Measurements from ENCODE around the gene PJVK.
A peak's percentile ranks its signal among the peaks of the same experiment; 100 is the strongest.

Gene PJVK

GRCh38 chr2:178429336-178429735 is 21.8 kb upstream of the PJVK start:
- Histone ChIP-seq H3K27me3 (replicated peaks; ENCODE audit: insufficient read depth, low read length) (no peaks in the 10 kb centered on the region), H2AFZ (ENCODE audit: low read length) (no peak overlapping the region), H3K9me2 (replicated peaks; ENCODE audit: insufficient read depth, low read length) (no peaks in the 10 kb centered on the region), H3K79me2 (ENCODE audit: low read length) (no peaks in the 10 kb centered on the region), H3K4me3 (ENCODE audit: low read length) (no peak overlapping the region), H3K4me2 (ENCODE audit: low read depth, low read length) (no peak overlapping the region), H4K20me1 (ENCODE audit: insufficient read depth, low read length) (no peaks in the 10 kb centered on the region), H3K27ac (ENCODE audit: low read length) (no peak overlapping the region), H3K36me3 (replicated peaks; ENCODE audit: insufficient read depth, low read length) (no peaks in the 10 kb centered on the region; the same call in 1 of the 2 replicates), H3K9me3 (replicated peaks; ENCODE audit: insufficient read depth, low read length) (no peaks in the 10 kb centered on the region), H3K4me1 (ENCODE audit: low read length) (no peaks in the 10 kb centered on the region), H3F3A (ENCODE audit: insufficient read depth, low read length) (no peaks in the 10 kb centered on the region), H3K9ac (ENCODE audit: low read length) (no peak overlapping the region)
- TF ChIP-seq EZH2 (optimal IDR thresholded peaks at IDR 0.05; ENCODE audit: low read depth, low read length) (no peak), CTCF (IDR thresholded peaks at IDR 0.05; ENCODE audit: low read length) (no peak), EZH2phosphoT487 (IDR thresholded peaks at IDR 0.05; ENCODE audit: low read length) (no peak)
- no peak for DNase-seq

GRCh38 chr2:178436662-178437061 is 14.5 kb upstream of the PJVK start:
- no peak overlapping the region for H3K9ac ChIP-seq (ENCODE audit: low read length)
- no peak overlapping the region for H3K27ac ChIP-seq (ENCODE audit: low read length)
- DNase-seq: no peak
- no peaks in the 10 kb centered on the region for H3K9me2 ChIP-seq (replicated peaks; ENCODE audit: insufficient read depth, low read length)
- H3F3A ChIP-seq (ENCODE audit: insufficient read depth, low read length): no peaks in the 10 kb centered on the region
- H3K4me1 ChIP-seq (ENCODE audit: low read length): no peaks in the 10 kb centered on the region
- no peaks in the 10 kb centered on the region for H3K79me2 ChIP-seq (ENCODE audit: low read length)
- no peak overlapping the region for H2AFZ ChIP-seq (ENCODE audit: low read length)
- H3K36me3 ChIP-seq (replicated peaks; ENCODE audit: insufficient read depth, low read length): peaks cover 6% of the 10 kb centered on the region; the same call in 1 of the 2 replicates
- no peak overlapping the region for H3K4me3 ChIP-seq (ENCODE audit: low read length)
- no peaks in the 10 kb centered on the region for H3K27me3 ChIP-seq (replicated peaks; ENCODE audit: insufficient read depth, low read length)
- H4K20me1 ChIP-seq (ENCODE audit: insufficient read depth, low read length): no peaks in the 10 kb centered on the region
- no peaks in the 10 kb centered on the region for H3K9me3 ChIP-seq (replicated peaks; ENCODE audit: insufficient read depth, low read length)
- TF ChIP-seq EZH2 (optimal IDR thresholded peaks at IDR 0.05; ENCODE audit: low read depth, low read length): no peak
- TF ChIP-seq EZH2phosphoT487 (IDR thresholded peaks at IDR 0.05; ENCODE audit: low read length): no peak
- H3K4me2 ChIP-seq (ENCODE audit: low read depth, low read length): no peak overlapping the region

GRCh38 chr2:178441426-178441825 is 9.8 kb upstream of the PJVK start:
- Histone ChIP-seq H3K79me2 (ENCODE audit: low read length) (no peaks in the 10 kb centered on the region), H4K20me1 (ENCODE audit: insufficient read depth, low read length) (no peaks in the 10 kb centered on the region), H2AFZ (ENCODE audit: low read length) (no peak overlapping the region), H3K27me3 (replicated peaks; ENCODE audit: insufficient read depth, low read length) (no peaks in the 10 kb centered on the region), H3K27ac (ENCODE audit: low read length) (no peak overlapping the region), H3K4me3 (ENCODE audit: low read length) (no peak overlapping the region), H3F3A (ENCODE audit: insufficient read depth, low read length) (no peaks in the 10 kb centered on the region), H3K36me3 (replicated peaks; ENCODE audit: insufficient read depth, low read length) (peaks cover 1% of the 10 kb centered on the region; the same call in 1 of the 2 replicates), H3K4me1 (ENCODE audit: low read length) (no peaks in the 10 kb centered on the region), H3K9me3 (replicated peaks; ENCODE audit: insufficient read depth, low read length) (no peaks in the 10 kb centered on the region), H3K4me2 (ENCODE audit: low read depth, low read length) (no peak overlapping the region), H3K9me2 (replicated peaks; ENCODE audit: insufficient read depth, low read length) (no peaks in the 10 kb centered on the region), H3K9ac (ENCODE audit: low read length) (no peak overlapping the region)
- DNase-seq: no peak
- TF ChIP-seq EZH2 (optimal IDR thresholded peaks at IDR 0.05; ENCODE audit: low read depth, low read length) (no peak), CTCF (IDR thresholded peaks at IDR 0.05; ENCODE audit: low read length) (no peak), EZH2phosphoT487 (IDR thresholded peaks at IDR 0.05; ENCODE audit: low read length) (no peak)

GRCh38 chr2:178448968-178449661 is 2.1 kb upstream of the PJVK start:
- TF ChIP-seq EZH2phosphoT487 (IDR thresholded peaks at IDR 0.05; ENCODE audit: low read length) (no peak), EZH2 (optimal IDR thresholded peaks at IDR 0.05; ENCODE audit: low read depth, low read length) (no peak), CTCF (IDR thresholded peaks at IDR 0.05; ENCODE audit: low read length) (no peak)

More at GRCh38 chr2:178448968-178449661, 2.1 kb upstream of the PJVK start:
- Histone ChIP-seq H3K4me3 (ENCODE audit: low read length) (peak overlapping the region; percentile 94), H2AFZ (ENCODE audit: low read length) (no peak overlapping the region), H3K9me2 (replicated peaks; ENCODE audit: insufficient read depth, low read length) (no peaks in the 10 kb centered on the region), H4K20me1 (ENCODE audit: insufficient read depth, low read length) (no peaks in the 10 kb centered on the region), H3K4me1 (ENCODE audit: low read length) (peaks cover 14% of the 10 kb centered on the region), H3F3A (ENCODE audit: insufficient read depth, low read length) (peaks cover 17% of the 10 kb centered on the region), H3K4me2 (ENCODE audit: low read depth, low read length) (peak overlapping the region; percentile 90), H3K9me3 (replicated peaks; ENCODE audit: insufficient read depth, low read length) (no peaks in the 10 kb centered on the region), H3K9ac (ENCODE audit: low read length) (peak overlapping the region; percentile 95; the same call in 1 of the 2 replicates), H3K36me3 (replicated peaks; ENCODE audit: insufficient read depth, low read length) (0 out of 2 replicates have a peak, but pooled peaks cover 5% of the 10 kb centered on the region), H3K27me3 (replicated peaks; ENCODE audit: insufficient read depth, low read length) (no peaks in the 10 kb centered on the region), H3K79me2 (ENCODE audit: low read length) (peaks cover 29% of the 10 kb centered on the region), H3K27ac (ENCODE audit: low read length) (peak overlapping the region; percentile 95; the same call in 1 of the 2 replicates)
- no peak for DNase-seq
